Activated CD4-positive, CD25-positive, alpha-beta regulatory T cell treated with anti-CD3 and anti-CD28 coated beads, Interleukin-2, amount 50 U/mL, for 16 hours (primary cell): Measurements from ENCODE around the gene IL11.
"Not testable (repeated sequence)": the region's sequence is repeated elsewhere in the genome, so short reads cannot be mapped to it uniquely, and the experiment has no call there.

Experiments
- DNase-seq: peaks from one replicate; pipeline ENCODE4 v3.0.0-alpha.2; 2020; ENCODE audit warnings: low read depth, low spot score

Gene IL11

GRCh38 chr19:55370305-55370988, at the start of gene IL11:
TSS of gene IL11 (minus strand) at chr19:55370463. CDS start at chr19:55370310, 153 bp downstream.
- DNase-seq, result no peak

GRCh38 chr19:55419624-55420236, 49.5 kb upstream of the IL11 start:
- no peak for DNase-seq

GRCh38 chr19:55419103-55419502, 48.8 kb upstream of the IL11 start:
- no peak for DNase-seq

GRCh38 chr19:55418185-55418584, 47.9 kb upstream of the IL11 start:
- peak; percentile 21 for DNase-seq

GRCh38 chr19:55410168-55410567, 39.9 kb upstream of the IL11 start:
- no peak for DNase-seq

- DNase-seq, result not testable (repeated sequence)
These were observed 38.9 kb upstream of the IL11 start for GRCh38 chr19:55409179-55409578.

- no peak for DNase-seq
These were observed 38.2 kb upstream of the IL11 start for GRCh38 chr19:55408533-55408872.

- DNase-seq, result peak; percentile 95
These were observed 37.7 kb upstream of the IL11 start for GRCh38 chr19:55407800-55408532.

- DNase-seq, result not testable (repeated sequence)
These were observed 37.2 kb upstream of the IL11 start, which contains the start of gene UBE2S for GRCh38 chr19:55407550-55407799. TSS of gene UBE2S (minus strand) at chr19:55407788. CDS start at chr19:55407589, 199 bp downstream.

- no peak for DNase-seq
These were observed 36.7 kb upstream of the IL11 start for GRCh38 chr19:55406826-55407549.

- no peak for DNase-seq
These were observed 36.0 kb upstream of the IL11 start for GRCh38 chr19:55406091-55406825.

GRCh38 chr19:55405638-55406037, 35.4 kb upstream of the IL11 start:
- no peak for DNase-seq

GRCh38 chr19:55402509-55402908, 32.2 kb upstream of the IL11 start:
- DNase-seq, result no peak

GRCh38 chr19:55401390-55401789, 31.1 kb upstream of the IL11 start:
- not testable (repeated sequence) for DNase-seq

- DNase-seq, result no peak
These were observed 30.2 kb upstream of the IL11 start for GRCh38 chr19:55400281-55401087.

- DNase-seq, result no peak
These were observed 28.1 kb upstream of the IL11 start for GRCh38 chr19:55398200-55398925.

- DNase-seq, result no peak
These were observed 22.8 kb upstream of the IL11 start for GRCh38 chr19:55392820-55393761.

- no peak for DNase-seq
These were observed 21.7 kb upstream of the IL11 start for GRCh38 chr19:55391702-55392615.
